Stomach (tissue), 9 donors: ENCODE data around the gene LIPM. TPM values are rescaled to one million over a fixed set of nuclear protein-coding genes. Genes with fewer than 3 reads are reported as not detected.

Source experiments
- DNase-seq, 2 donors: peaks; one replicate each; pipeline versions ENCODE4 v3.0.0 to v3.0.0-alpha.2; 2013 to 2019
- H3K27ac ChIP-seq, 5 donors: fragments of 200-600 bp in 4 of 5; sonication (generic) in 4 of 5; one replicate each; pipeline ENCODE4 v1.5.1; 2013 to 2019; ENCODE audit warnings: mild to moderate bottlenecking in 1 of 5, moderate library complexity in 1 of 5
- H3K27me3 ChIP-seq, 3 donors: fragments of 200-600 bp; sonication (generic); one replicate each; pipeline ENCODE4 v1.5.1; 2017 to 2019; ENCODE audit warnings: mixed run types in 1 of 3
- H3K36me3 ChIP-seq, 4 donors: fragments of 200-600 bp; sonication (generic); 1 replicate in 3 of 4; 2 replicates in 1 of 4; pipeline ENCODE4 v1.5.1; 2016 to 2019
- H3K4me1 ChIP-seq, 4 donors: fragments of 200-600 bp; sonication (generic); one replicate each; pipeline ENCODE4 v1.5.1; 2016 to 2019
- H3K4me3 ChIP-seq, 4 donors: fragments of 200-600 bp; sonication (generic) in 3 of 4; one replicate each; pipeline ENCODE4 v1.5.1; 2016 to 2019; ENCODE audit warnings: mild to moderate bottlenecking in 1 of 4
- H3K9me3 ChIP-seq, 4 donors: fragments of 200-600 bp; sonication (generic); one replicate each; pipeline ENCODE4 v1.5.1; 2016 to 2019
- EP300 ChIP-seq: sonication (generic); formaldehyde crosslinking; IDR thresholded peaks from one replicate; pipeline ENCODE4 v1.6.1; 2017; ENCODE audit warnings: antibody characterized with exemption
- POLR2A ChIP-seq, 4 donors: fragments of 450-650 bp; IDR thresholded peaks; one replicate each; pipeline ENCODE4 v1.6.1; 2016; ENCODE audit warnings: antibody characterized with exemption in 4 of 4, control low read depth in 2 of 4, mild to moderate bottlenecking in 1 of 4, moderate library complexity in 1 of 4
- POLR2AphosphoS5 ChIP-seq, 3 donors: sonication (generic); formaldehyde crosslinking; IDR thresholded peaks; one replicate each; pipeline ENCODE4 v1.6.1; 2016; ENCODE audit warnings: antibody characterized with exemption in 3 of 3
- WGBS, 5 donors: extraction: QIAGEN DNeasy Blood & Tissue Kit in 3 of 5; methylation state at CpG; one replicate each; pipeline versions ENCODE4 v1.1.5 to v1.1.7; 2013 to 2018; 5-methylcytosine and 5-hydroxymethylcytosine counted together
- intact Hi-C: fragments of 100-400 bp; cut with DNase I; formaldehyde crosslinking; loops from one replicate; pipeline ENCODE4 v1.15.1; 2023; ENCODE audit warnings: low total_unique reads
- polyA plus RNA-seq, 3 donors: library from polyadenylated mRNA; stranded (reverse); fragments of 200-250 nt; gene quantifications; one replicate each; pipeline ENCODE4 v1.2.3, GENCODE V29; 2013
- total RNA-seq, 5 donors: library from RNA; depleted of rRNA; stranded (reverse); fragments of >200 nt; gene quantifications; one replicate each; pipeline versions ENCODE4 v1.1.0 to v1.2.3, GENCODE V29; 2014 to 2016
- TF ChIP-seq, protein P1 (sequence below), 7 experiments: fragments of 450-650 bp in 4 of 7; fragments of 200-600 bp in 3 of 7; sonication (generic) in 3 of 7; IDR thresholded peaks; one replicate each; pipeline ENCODE4 v1.5.1; 2016 to 2019; ENCODE audit warnings: antibody characterized with exemption in 7 of 7, control low read depth in 2 of 7, mild to moderate bottlenecking in 1 of 7
- donor health status: healthy with polysubstance abuse.
- donor health status: Bipolar disorder and iron deficiency.
- donor health status: healthy.

The LIPM gene
- total and polyA plus RNA-seq, 8 donors: not detected

DNA sequence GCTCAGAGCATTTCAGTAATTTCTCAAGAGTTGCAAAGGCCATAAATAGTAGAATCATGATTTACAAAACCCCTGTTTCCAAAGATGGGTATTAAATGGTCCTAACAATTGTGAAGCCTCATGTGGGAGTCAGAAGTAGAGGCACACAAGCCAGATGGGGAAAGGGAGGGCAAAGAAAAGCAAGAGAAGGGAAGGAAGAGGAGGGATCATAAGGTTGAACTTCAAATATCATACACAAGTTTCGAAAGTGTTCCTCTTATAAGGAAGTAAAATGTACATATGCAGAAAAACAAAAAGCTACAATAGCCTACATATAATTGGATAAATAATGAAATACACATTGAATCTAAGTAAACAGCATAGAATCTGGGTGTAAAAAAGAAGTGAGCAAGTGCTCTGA, 36.7 kb upstream of the LIPM start:
- WGBS, 5 donors: 70 to 95% (median 86%) methylated on average over 1 of the region's 1 CpG
- Histone ChIP-seq H3K36me3 (no peaks in the 10 kb centered on the region), H3K4me1 (no peaks in the 10 kb centered on the region), H3K27me3 (no peaks in the 10 kb centered on the region), H3K9me3 (no peaks in the 10 kb centered on the region), H3K4me3 (no peak overlapping the region), H3K27ac (no peak overlapping the region)
- TF ChIP-seq POLR2A (IDR thresholded peaks at IDR 0.05) (no peak), POLR2AphosphoS5 (IDR thresholded peaks at IDR 0.05) (no peak), EP300 (no peak)
- TF ChIP-seq, protein P1, sequence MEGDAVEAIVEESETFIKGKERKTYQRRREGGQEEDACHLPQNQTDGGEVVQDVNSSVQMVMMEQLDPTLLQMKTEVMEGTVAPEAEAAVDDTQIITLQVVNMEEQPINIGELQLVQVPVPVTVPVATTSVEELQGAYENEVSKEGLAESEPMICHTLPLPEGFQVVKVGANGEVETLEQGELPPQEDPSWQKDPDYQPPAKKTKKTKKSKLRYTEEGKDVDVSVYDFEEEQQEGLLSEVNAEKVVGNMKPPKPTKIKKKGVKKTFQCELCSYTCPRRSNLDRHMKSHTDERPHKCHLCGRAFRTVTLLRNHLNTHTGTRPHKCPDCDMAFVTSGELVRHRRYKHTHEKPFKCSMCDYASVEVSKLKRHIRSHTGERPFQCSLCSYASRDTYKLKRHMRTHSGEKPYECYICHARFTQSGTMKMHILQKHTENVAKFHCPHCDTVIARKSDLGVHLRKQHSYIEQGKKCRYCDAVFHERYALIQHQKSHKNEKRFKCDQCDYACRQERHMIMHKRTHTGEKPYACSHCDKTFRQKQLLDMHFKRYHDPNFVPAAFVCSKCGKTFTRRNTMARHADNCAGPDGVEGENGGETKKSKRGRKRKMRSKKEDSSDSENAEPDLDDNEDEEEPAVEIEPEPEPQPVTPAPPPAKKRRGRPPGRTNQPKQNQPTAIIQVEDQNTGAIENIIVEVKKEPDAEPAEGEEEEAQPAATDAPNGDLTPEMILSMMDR (IDR thresholded peaks at IDR 0.05): no peak
- DNase-seq: no peak
- intact Hi-C loops: no loop called here

DNA sequence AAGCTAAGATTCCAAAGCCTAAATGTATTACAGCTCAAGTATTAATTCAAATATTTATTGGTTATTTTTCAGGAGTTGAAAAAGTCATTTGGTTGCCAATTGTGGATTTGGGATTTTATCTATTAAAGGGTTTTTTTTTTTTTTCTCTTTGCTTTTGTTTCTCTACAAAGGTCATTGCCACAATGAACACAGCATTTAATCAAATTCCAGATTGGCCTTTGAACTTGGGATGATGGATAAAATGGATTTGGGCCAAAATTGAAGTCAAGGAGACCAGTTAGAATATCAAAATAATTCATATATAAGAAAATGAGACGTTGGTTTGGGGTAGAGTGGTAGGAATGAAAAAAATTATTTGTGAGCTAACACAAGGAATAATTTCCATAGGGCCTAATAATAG, 33.1 kb upstream of the LIPM start:
- intact Hi-C loops: no loop called here
- Histone ChIP-seq H3K4me1 (no peaks in the 10 kb centered on the region), H3K4me3 (no peak overlapping the region), H3K36me3 (no peaks in the 10 kb centered on the region), H3K27me3 (no peaks in the 10 kb centered on the region), H3K27ac (no peak overlapping the region), H3K9me3 (peaks cover 0 to 4% (median 0%) of the 10 kb centered on the region in 4 donors)
- 53 to 64% (median 58%) methylated on average over 1 of the region's 1 CpG for WGBS, 5 donors
- TF ChIP-seq EP300 (no peak), POLR2AphosphoS5 (IDR thresholded peaks at IDR 0.05) (no peak), POLR2A (IDR thresholded peaks at IDR 0.05) (no peak)
- TF ChIP-seq, protein P1 (IDR thresholded peaks at IDR 0.05): no peak
- DNase-seq: no peak

DNA sequence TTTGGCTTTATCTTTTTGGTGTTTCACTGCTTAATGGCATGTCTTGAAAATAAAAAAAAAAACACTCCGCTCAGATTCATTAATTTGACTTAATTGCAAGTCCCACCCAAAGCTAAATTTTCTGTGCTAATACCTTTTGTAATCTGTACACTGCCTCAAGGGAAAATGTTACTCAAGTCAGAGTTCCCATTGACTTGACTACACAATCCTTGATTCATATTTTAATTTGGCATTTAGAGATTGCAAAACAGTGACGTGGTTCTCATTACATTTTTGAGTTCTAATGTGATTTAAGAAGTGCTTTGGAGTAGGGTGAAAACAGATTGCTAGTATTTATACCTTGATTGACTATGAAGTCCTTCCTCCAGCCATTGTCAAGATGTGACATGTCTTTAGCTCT, 21.3 kb upstream of the LIPM start:
- Histone ChIP-seq H3K4me3 (no peak overlapping the region), H3K36me3 (no peaks in the 10 kb centered on the region), H3K4me1 (no peaks in the 10 kb centered on the region), H3K27me3 (no peaks in the 10 kb centered on the region), H3K27ac (no peak overlapping the region), H3K9me3 (no peaks in the 10 kb centered on the region)
- intact Hi-C loops: no loop called here
- WGBS, 5 donors: 77 to 87% (median 85%) methylated on average over 2 of the region's 2 CpGs
- TF ChIP-seq EP300: no peak
- no peak for TF ChIP-seq POLR2A (IDR thresholded peaks at IDR 0.05)
- TF ChIP-seq, protein P1 (IDR thresholded peaks at IDR 0.05): no peak
- TF ChIP-seq POLR2AphosphoS5 (IDR thresholded peaks at IDR 0.05): no peak
- no peak for DNase-seq

DNA sequence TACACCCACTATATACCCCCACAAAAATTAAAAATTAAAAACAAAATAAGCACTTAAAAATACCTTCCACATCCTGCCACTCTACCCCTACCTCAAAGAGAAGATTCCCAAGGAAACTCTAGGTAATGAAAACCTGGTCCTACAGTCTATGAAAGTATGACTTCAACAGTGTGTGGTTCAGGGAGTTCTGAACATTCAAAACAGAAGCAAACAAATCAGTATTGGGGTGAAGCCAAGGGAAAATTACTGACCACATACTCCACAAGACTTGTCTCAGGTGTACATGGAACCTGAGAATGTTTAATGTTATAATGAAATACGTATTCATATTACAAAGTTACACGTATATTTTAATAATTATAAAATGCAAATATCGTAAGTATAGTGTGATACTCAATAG, 20.3 kb upstream of the LIPM start:
- WGBS, 5 donors: 63 to 96% (median 81%) methylated on average over 3 of the region's 3 CpGs

DNA sequence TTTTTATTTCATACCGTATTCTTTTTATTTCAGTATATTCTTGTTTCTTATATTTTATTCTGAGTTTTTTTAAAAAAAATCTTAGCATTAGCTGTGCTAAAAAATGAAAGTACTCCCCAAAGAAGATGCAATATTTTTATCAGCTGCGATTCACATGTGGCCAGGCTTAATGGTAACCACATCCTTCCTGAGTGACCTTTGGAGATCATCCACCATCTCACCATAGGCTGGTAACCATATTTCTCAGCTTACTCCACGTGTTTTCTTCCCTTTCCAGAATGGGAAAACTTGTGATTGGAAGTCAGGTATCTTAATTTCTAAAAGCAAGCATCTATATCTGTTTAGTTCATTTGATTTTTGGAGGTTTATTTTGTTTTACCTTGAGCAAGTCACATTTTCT, 18.8 kb upstream of the LIPM start:
- Histone ChIP-seq H3K4me1 (no peaks in the 10 kb centered on the region), H3K4me3 (no peak overlapping the region), H3K27ac (no peak overlapping the region), H3K27me3 (no peaks in the 10 kb centered on the region), H3K9me3 (no peaks in the 10 kb centered on the region), H3K36me3 (no peaks in the 10 kb centered on the region)
- intact Hi-C loops: no loop called here
- TF ChIP-seq POLR2A (IDR thresholded peaks at IDR 0.05): no peak
- TF ChIP-seq POLR2AphosphoS5 (IDR thresholded peaks at IDR 0.05): no peak
- TF ChIP-seq, protein P1 (IDR thresholded peaks at IDR 0.05): no peak
- TF ChIP-seq EP300: no peak
- 63 to 75% (median 71%) methylated on average over 3 of the region's 3 CpGs for WGBS, 5 donors
- DNase-seq: no peak

More for the DNA sequence above, 20.3 kb upstream of the LIPM start:
- Histone ChIP-seq H3K27ac (no peak overlapping the region), H3K4me1 (no peaks in the 10 kb centered on the region), H3K27me3 (no peaks in the 10 kb centered on the region), H3K4me3 (no peak overlapping the region), H3K36me3 (no peaks in the 10 kb centered on the region), H3K9me3 (no peaks in the 10 kb centered on the region)
- no peak for DNase-seq
- intact Hi-C loops: no loop called here
- no peak for TF ChIP-seq POLR2A (IDR thresholded peaks at IDR 0.05)
